HTR-8/SVneo (cell line): ENCODE results near the gene IRS2.

Experiments
- DNase-seq: peaks from one replicate; pipeline ENCODE4 v3.0.0; 2011; ENCODE audit warnings: low spot score, mixed read lengths; ENCODE audit not compliant: insufficient read length
- FAIRE-seq: peaks from 2 replicates; lab custom pipeline; 2011; peaks lifted over from hg19 to GRCh38; lab: Jason Lieb, UNC

Gene IRS2

DNA sequence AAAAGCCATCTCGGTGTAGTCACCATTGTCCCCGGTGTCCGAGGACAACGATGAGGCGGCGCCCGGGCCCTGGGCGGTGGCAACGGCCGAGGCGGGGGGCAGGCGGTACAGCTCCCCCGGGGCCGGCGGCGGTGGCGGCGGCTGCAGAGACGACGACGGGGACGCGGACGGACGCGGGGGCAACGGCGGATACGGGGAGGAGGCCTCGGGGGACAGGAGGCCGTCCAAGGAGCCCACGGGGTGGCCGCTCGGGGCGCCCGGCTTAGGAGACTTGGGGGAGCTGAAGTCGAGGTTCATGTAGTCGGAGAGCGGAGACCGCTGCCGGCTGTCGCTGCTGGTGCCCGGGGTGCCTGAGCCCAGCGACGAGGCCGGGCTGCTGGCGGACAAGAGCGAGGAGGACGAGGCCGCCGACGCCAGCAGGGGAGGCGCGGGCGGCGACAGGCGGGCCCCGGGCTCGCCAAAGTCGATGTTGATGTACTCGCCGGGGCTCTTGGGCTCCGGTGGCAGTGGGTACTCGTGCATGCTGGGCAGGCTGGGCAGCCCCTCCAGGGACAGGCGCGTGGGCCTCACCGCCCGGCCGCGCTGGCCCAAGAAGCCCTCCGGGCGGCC lies 3.5 kb downstream of the IRS2 start:
- no peak for DNase-seq
- no peak for FAIRE-seq

DNA sequence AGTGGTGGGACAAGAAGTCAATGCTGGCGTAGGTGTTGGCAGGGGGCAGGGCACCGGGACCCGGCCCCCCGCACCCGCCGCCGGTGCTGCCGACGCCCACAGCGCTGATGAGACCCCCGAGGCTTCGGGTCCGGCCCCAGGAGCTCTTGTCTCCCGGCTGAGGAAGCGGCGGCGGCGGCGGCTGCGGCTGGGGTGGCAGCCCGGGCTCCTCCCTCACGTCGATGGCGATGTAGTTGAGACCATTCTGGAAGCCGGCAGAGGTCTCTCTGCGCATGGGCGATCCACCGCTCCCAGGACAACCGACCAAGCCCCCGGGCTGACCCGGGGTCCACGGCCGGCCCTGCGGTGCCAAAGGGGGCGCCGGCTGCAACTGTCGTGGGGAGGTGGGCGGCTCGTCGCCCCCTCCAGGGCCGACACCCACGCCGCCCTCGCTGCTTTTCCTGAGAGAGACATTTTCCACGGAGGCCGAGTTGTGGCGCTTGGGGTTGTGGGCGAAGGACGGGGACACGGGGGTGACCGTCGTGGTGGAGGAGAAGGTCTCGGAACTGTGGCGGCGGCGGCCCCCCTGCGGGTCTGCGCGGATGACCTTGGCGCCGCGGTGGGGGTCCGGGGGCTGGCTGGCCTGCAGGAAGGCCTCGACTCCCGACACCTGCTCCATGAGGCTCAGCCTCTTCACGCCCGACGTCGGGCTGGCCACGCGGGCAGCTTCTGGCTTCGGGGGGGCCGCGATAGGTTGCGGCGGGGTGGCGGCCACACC lies 4.1 kb downstream of the IRS2 start:
- FAIRE-seq (no peak), DNase-seq (no peak)

DNA sequence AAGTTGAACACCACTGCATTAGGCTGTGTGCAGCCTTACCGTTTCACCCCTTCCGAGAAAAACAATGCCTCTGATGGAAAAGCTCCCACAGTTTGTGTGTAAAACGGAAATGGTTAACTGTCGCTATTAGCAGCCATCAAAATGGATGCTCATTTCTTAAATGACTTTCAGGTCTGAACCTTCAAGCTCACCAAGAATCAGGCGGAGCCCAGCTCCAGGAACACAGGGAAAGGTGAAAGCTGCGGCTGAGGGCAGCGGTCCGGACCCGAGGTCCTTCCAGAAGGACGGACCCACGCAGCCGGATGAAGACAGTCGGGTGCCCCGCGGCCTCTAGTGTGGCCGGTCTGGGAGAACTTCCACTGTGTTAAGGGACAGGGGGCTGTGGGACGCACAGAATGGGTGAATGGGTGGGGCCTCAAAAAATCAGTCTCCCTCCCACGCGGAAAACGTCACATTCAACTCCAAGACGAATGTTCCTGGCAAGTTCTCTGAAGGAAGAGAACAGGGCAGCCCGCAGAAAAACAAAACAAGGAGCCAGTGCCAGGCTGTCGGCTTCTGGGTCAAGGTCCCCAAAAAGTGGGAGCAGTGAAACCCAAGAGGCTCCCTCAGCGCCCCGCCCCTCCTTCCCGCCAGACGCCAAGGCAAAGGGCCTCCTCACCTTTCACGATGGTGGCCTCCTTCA lies 4.9 kb downstream of the IRS2 start:
- no peak for FAIRE-seq

DNA sequence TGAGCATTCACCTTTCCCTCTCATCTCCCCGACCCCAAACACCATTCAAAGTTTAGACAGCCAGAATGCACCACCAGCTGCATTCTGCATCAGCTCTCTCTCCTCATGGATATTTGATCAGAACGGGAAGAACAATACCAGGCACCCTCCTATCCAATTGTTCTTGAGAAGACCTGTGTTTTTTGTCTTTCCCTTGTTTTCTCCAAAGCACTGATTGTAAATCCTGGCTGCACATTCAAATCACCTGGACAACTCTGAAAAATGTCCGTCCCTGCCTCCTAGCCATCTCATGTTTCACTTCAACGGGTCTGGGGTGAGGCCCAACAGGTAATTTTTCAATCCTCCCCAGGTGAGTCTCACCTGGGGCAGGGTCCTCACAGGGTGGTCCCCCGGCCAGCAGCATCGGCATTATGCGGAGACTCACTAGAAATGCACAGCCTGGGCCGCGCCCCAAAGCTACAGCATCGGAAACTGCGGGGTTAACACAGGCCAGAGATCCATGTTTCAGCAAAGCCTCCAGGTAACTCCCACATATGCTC lies 5.5 kb downstream of the IRS2 start:
- FAIRE-seq (no peak), DNase-seq (no peak)

More for the DNA sequence above, 4.9 kb downstream of the IRS2 start:
- DNase-seq = no peak

DNA sequence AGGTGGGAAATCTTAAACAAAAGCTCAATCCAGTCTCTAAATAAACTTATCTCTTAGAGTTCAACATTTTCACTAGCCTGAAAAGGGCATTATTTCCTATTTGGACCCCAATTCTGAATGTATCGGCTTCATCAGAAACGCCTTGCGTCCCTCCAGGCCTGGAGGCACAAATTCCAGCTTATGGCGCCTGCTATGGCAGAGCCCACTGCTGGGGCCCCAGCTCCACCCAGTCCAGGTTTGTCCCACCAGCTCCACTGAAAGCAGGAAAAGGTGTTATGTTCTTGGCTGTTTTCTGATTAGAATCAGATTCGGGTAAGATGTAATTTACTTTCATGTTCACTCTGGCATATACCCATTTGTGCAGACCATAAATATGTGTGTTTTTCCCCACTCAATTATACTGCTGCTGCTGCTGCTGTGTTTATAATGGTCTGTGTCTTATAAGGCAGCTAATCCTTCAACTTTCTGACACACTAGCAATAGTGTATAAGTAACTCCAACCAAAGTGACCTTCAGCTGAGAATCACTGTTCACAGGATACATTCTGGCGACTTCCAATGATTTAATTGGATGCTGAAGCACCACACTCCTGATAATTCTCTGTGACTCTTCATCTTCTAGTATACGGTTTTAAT lies 6.4 kb downstream of the IRS2 start:
- FAIRE-seq (no peak), DNase-seq (no peak)

DNA sequence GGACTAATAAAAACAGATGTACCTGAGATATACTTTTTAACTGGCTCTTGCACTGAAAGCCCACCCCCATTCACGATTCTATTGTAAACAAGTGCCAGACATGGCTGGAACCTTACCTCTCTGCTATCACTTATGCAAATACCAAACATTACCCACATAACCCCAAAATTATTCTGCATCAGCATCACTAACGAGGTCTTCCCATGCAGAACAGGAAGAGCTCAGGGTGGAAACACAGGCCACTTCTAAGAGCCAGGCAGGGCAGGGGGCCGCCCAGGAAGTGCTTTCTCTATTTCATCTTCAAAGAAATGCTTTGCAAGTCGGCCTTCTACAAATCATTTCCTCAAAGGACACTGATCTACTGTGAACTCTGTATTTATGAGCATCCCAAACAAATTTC lies 7.3 kb downstream of the IRS2 start:
- FAIRE-seq (no peak), DNase-seq (no peak)

DNA sequence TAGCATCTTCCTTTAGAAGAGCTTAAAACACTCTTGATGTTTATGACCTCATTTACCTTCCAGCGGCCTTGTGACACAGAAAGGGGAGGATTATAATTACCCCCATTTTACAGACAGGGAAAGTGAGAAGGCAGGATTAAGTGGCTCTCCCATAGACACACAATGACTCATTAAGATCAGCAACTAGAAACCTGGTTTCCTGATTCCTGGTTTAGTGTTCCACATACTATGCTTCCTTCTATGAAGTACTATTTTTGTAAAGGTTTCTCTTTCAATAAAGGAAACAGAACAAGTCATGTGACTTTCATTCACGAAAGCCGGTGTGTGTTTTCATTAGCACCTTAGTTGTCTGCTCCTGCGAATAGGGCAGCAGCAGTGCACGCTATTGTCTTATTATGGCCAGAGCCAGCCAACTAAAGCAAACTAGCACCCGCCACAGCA lies 8.3 kb downstream of the IRS2 start:
- FAIRE-seq (no peak), DNase-seq (no peak)

DNA sequence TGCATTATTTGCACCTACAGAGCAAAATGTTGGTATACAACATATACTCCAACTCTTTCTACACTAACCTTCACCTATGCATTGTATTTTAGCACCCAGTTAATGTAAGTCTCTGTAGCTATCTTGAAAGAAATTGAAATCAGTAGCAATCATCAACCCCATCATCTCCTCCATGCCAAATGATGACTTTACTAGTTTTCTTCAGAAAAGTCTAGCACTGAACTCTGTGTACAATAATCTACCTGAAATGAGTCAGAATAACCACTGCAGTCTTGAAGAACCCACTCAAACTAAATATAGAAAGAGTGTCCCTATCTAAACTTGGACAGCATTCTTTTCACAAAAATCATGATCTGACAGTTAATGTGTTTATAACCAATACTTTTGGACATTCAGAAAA lies 9.8 kb downstream of the IRS2 start:
- DNase-seq (no peak), FAIRE-seq (no peak)

DNA sequence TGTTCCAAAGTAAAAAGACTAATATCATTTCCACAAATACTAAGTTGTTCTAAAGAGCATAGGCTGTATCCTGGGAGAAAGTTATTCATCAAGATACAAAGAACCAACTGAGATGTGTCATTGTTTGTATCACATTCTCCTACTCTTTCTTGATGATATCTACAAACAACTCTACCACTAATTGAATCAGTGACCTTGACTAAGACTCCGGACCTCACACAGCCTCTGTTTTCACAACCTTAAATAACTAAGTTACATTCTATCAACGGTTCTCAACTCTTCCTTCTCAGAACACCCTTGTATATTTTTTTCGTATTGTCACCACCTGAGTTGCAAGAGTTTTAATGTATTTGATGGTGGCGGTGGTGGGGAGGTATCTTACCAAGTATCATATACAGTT lies 12.6 kb downstream of the IRS2 start:
- DNase-seq (no peak), FAIRE-seq (no peak)

DNA sequence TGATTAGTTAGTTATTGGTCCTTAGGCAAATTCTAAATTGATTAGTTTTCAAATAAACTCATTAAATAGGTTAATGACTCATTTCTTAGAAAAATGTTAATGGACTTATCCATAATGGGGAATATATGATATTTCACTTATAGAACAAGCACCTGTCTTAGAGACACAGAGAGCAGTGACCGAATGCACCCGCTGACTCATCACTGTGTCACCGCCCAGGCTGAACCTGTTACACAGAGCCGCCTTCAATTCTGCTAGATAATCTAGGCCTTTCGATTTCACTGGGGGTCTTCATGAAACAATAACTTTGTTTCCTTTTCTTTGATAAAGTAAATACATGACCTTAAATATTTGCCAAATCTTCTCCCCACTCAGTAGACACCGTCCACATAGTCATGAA lies 13.1 kb downstream of the IRS2 start:
- no peak for DNase-seq
- no peak for FAIRE-seq

DNA sequence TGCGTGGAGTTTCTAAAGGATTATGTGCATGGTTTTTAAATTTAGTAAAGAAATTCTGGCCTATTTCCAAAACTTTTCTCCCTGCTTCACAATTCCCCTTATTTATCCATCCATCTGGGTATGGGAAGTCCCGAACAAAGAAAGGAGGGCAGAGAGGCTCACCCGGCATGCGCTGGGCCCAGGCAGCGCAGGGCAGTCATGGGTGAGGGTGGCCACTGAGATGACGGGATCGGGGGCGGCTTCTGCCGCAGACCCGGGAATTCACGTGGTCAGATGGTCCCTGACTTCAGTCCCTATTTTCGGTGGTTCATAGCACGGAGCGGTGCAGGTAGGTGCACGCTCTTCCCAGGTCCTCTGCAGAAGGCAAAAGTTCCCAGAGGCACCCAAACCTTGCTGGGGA lies 14.5 kb downstream of the IRS2 start:
- FAIRE-seq = no peak
- DNase-seq = no peak

DNA sequence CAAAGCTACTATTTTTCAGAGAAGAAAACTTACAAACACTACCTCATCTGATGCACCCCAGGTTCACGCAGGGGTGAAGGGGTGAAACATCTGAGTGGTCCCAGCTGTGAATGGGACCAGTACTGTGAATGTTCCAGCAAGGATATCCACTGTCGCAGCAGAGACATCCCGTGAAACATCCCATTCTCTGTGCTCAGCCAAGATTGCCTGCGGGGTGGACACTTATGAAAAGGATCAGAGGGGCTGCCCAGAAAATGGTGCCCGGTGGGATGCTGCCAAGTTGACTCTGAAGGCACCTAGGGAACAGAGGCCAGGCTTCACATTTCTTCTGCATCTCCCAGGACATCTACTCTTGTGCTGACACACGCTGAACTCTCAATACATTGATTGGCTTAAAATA lies 15.9 kb downstream of the IRS2 start:
- DNase-seq = no peak
- no peak for FAIRE-seq

DNA sequence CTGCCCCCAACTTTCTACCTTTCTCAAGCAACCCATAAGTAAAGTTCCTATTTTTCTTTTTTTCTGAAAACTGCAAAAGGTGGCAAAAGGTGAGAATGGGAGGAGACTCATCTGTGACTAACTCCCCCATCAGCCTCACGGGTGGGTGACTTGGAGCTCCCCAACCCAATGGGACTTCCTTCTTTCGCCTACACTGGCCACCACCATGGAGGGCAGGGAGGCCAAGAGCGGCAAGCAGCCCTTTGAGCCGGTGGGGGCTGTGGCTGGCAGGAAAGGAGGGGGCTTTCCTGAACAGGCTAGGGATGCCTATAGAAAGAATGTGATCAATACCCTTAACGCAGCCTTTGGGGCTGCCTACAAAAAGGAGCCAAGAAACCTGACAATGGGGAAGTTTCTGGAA lies 16.5 kb downstream of the IRS2 start:
- no peak for FAIRE-seq
- DNase-seq = no peak

DNA sequence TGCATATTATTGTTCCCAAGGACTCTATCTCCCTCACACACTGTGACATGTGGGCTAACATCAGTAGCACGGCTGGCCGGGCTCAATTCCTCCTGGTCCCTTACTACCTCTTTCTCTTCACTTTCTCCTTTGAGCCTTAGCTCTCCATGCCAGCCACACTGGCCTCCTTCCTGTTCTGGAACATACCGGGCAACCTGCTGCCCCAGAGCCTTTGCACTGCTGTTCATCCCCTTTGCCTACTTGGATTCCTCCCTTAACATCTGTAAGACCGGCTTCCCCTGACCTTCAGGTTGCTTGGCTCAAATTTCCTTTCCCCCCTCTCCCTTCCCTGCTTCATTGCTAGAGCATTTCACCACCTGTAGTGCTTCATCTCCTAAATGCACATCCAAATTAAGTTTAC lies 17.1 kb downstream of the IRS2 start:
- DNase-seq (no peak), FAIRE-seq (no peak)

DNA sequence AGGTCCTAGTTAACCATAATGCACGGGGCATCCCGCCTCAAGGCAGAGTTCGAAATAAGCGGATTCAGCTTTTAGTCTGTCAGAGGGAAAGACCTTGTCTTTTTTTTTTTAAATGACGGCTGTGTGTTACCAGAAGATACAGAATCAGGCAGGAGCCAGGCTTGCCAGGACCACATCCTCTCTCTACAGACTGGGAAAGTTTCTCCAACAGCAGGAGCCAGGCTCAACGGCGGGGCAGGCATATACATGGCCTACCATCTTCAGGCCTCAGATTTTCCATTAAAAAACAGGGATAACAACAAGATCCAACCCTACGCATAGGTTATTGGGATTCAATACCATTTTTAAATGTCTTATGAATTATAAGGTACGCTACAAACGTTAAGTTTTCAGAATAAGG lies 17.8 kb downstream of the IRS2 start:
- no peak for FAIRE-seq
- DNase-seq = no peak

DNA sequence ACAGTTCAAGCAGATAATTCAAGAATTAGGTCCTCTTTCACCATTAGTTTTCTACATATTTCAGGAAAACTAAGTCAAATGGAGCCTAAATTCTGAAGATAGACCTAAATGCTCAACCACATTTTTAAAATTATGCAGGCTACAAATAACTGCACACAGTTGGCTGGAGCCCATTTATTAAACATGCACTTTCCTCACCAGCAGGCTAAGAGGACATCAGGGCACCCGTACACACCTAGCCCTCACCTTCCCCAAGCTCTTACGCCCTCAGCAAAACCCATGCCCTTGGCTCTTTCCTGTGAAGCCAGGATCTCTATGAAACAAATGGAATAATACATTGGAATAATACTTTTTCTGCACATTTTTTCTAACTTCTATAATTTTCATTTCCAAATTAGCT lies 18.2 kb downstream of the IRS2 start:
- DNase-seq (no peak), FAIRE-seq (no peak)

DNA sequence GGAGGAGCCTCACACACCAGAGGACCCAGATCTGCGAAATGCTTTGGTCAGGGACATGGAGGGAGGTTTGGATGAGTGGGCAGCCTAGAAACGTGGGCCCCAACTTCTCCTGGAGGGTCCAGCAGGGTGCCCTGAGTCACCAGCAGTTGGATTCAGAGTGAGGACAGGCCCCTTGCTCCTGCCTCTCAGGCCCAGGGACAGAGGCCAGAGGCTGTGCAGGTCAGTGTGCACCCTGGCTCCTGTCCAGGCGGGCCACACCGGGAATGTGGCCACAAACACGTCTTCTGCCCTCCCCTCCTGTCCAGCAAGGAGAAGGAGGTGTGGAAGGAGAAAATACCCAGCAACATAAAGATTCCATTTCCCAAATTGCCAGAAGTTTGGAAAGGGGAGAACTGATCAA lies 19.4 kb downstream of the IRS2 start:
- FAIRE-seq = no peak
- no peak for DNase-seq

DNA sequence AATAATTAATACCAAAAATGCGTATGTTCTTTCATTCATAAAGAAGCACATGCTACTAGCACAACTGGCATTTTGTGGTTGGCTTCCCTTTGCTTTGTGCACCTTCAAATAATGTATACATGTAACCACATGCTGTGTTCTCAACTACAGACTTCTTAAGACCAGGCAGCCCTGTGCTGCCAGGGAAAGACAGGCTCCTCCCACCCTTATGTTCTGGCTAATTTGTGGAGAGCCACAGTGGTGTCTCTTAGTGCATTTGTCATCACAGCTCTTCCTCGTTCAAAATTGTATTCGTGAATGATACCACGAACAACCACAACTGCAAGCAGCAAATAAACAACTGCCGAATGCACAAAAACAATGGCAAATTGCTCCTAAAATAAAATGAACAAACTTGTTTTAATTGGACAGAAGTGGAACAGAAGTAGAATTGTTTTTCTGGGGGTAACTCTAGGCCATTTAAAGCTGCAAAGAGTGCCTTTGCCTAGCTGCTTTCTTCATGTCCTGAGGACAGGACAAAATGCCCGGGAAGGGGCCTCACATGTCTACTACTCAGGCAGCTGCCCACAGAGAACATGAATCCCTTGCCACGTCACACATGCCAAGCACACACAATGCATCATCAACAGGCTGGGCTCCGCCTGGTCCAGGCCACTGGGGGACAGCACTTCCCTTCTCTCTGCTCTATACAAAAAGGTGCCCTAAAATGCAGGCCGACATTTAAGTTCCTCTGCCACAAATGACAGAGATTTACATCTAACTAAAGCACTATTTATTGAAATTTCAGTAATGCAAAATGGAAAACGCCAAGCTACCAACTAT lies 21.7 kb downstream of the IRS2 start:
- DNase-seq (no peak), FAIRE-seq (no peak)

DNA sequence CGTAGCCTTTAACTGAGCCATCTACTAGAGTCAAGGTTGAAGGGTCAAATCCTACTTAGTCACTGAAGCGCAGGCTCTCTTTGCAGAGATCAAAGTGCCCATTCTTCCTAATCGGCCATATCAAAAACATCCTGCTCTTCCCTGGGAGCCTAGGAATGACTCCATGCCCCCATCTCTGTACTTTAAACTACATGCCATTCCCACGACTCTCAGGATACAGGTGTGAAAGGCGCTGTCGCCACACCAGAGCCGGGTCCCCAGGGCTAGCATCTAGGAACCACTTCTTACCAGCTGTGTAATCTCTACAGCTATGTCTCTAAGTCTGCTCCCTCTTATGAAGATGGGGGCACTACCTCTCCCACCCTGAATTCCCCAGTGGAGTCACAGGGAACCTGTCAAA lies 22.3 kb downstream of the IRS2 start:
- no peak for FAIRE-seq

DNA sequence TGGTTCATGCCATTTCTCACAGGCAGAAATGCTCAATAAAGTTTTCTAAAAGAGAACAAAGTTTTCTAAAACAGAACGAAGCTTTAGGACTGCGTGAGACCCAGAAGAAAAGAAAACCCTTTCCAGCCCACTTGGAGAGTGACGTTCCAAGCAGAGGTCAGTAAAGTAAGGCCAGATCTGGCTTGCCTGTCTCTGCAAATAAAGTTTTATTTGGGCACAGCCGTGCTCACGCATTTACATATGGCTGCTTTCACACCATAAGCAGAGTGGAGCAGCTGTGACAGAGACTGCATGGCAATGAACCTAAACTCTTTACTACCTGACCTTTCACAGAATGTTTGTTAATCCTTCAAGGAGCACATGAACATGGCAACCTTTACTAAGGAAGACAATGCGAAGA lies 23.6 kb downstream of the IRS2 start:
- DNase-seq = no peak
- no peak for FAIRE-seq

More for the DNA sequence above, 22.3 kb downstream of the IRS2 start:
- DNase-seq = no peak
